ENCODE results near the gene FAM117A. TPM values are rescaled to one million over a fixed set of nuclear protein-coding genes. Genes with fewer than 3 reads are reported as not detected.
"Not testable (repeated sequence)": the region's sequence is repeated elsewhere in the genome, so short reads cannot be mapped to it uniquely, and the experiment has no call there.

Gene FAM117A
- total RNA-seq, 3 donors from 2014 or later = 8.0 to 11.6 (median 9.8) TPM

DNA sequence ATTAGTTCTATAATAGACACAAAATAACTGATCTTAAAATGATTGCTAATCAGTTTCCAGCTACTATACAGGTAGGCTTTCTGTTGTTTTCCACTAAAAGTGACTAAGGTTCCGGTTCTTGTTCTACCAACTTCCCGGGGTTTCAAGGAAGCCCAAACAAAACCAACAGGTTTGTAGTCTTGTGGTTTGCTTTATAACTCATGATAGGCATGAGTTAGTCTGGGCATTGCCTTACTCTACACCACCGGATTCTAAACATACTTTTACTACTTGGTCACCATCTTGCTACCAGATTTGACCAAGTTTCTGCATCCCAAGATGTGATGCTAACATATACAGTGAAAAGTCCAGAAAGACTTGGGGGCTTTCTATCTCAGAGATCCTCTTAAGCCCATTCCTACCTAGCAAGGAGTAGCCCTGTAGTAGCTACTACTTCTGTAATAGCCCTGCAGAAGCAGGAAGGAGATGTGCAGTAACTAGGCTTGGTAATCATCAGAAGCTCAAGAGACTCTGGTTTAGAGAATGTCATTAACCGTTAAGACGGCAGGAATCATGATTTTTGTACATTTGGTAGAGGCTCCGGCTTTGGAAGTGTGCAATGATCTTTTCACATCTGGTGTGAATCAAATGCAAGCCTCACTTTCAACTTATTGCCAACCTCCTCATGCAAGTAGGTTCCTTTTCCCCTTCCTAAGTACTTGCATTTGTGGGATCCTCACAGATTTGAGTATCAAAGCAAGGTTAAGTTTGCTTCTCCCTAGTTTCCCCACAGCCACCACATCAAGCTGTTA, 1.6 kb downstream of the FAM117A start:
- Histone ChIP-seq H3K4me1 (peaks cover 0 to 5% of the 10 kb centered on the region in 2 donors), H3K9me3 (no peaks in the 10 kb centered on the region), H3K36me3 (no peaks in the 10 kb centered on the region), H3K27ac (peak overlapping the region in 1 of 2 donors; percentile 13), H3K4me3 (peak overlapping the region; percentile 59 to 95 (median 82)), H3K27me3 (no peaks in the 10 kb centered on the region)
- no peak for DNase-seq (ENCODE audit: low spot score in 2 of 2)
- no peak for TF ChIP-seq POLR2A (IDR thresholded peaks at IDR 0.05)
- TF ChIP-seq POLR2AphosphoS5 (IDR thresholded peaks at IDR 0.05) = no peak
- TF ChIP-seq, protein P1, sequence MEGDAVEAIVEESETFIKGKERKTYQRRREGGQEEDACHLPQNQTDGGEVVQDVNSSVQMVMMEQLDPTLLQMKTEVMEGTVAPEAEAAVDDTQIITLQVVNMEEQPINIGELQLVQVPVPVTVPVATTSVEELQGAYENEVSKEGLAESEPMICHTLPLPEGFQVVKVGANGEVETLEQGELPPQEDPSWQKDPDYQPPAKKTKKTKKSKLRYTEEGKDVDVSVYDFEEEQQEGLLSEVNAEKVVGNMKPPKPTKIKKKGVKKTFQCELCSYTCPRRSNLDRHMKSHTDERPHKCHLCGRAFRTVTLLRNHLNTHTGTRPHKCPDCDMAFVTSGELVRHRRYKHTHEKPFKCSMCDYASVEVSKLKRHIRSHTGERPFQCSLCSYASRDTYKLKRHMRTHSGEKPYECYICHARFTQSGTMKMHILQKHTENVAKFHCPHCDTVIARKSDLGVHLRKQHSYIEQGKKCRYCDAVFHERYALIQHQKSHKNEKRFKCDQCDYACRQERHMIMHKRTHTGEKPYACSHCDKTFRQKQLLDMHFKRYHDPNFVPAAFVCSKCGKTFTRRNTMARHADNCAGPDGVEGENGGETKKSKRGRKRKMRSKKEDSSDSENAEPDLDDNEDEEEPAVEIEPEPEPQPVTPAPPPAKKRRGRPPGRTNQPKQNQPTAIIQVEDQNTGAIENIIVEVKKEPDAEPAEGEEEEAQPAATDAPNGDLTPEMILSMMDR (IDR thresholded peaks at IDR 0.05) = no peak
- intact Hi-C loops (cut with DNase I; ENCODE audit: low total_unique reads) = no loop called here

DNA sequence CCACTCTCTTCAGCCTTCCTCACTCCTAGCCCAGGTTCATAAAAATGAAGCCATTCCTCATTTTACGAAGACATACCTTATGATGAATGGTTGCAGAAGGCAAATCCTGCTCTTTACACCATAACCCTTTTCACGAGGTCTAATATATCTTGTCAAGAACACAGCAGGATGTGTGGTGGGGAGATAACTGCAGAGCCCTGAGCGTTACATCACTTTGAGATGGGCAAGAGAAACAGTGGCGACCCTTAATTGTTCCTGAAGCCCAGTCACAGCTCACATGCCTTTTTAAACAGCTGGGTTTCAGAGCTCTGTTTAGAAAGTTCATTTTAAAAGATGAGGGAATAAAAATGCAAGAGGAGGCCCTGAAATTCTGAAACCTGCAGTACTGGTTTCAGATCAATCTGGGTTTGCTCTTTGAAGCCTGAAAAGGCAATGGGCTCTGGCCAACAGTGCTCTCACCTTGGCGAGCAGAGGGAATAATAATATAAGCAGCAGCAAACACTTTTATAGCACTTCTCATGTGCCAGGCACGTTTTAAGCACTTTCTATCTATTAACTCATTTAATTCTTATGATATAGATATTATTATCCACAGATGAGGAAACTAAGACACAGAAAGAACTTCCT, 2.9 kb downstream of the FAM117A start:
- no peak overlapping the region for H3K27ac ChIP-seq
- intact Hi-C loops (cut with DNase I; ENCODE audit: low total_unique reads) = no loop called here
- H3K27me3 ChIP-seq = no peaks in the 10 kb centered on the region
- H3K4me3 ChIP-seq = peak overlapping the region in 1 of 3 donors; percentile 4
- no peak for DNase-seq (ENCODE audit: low spot score in 2 of 2)
- peaks cover 0 to 5% of the 10 kb centered on the region in 2 donors for H3K4me1 ChIP-seq
- H3K9me3 ChIP-seq = no peaks in the 10 kb centered on the region
- H3K36me3 ChIP-seq = no peaks in the 10 kb centered on the region
- TF ChIP-seq, protein P1 (IDR thresholded peaks at IDR 0.05) = no peak
- no peak for TF ChIP-seq POLR2AphosphoS5 (IDR thresholded peaks at IDR 0.05)
- TF ChIP-seq POLR2A (IDR thresholded peaks at IDR 0.05) = no peak

- no peak overlapping the region for H3K27ac ChIP-seq
- DNase-seq (ENCODE audit: low spot score in 2 of 2) = no peak
- TF ChIP-seq POLR2A (IDR thresholded peaks at IDR 0.05) (no peak), POLR2AphosphoS5 (IDR thresholded peaks at IDR 0.05) (no peak)
- TF ChIP-seq, protein P1 (IDR thresholded peaks at IDR 0.05) = no peak
Observed at GRCh38 chr17:49760296-49760695, 3.6 kb downstream of the FAM117A start.

GRCh38 chr17:49759203-49759602, 4.7 kb downstream of the FAM117A start:
- intact Hi-C loops (cut with DNase I; ENCODE audit: low total_unique reads) = no loop called here
- no peaks in the 10 kb centered on the region for H3K36me3 ChIP-seq

More at GRCh38 chr17:49760296-49760695, 3.6 kb downstream of the FAM117A start:
- Histone ChIP-seq H3K4me3 (no peak overlapping the region), H3K36me3 (no peaks in the 10 kb centered on the region), H3K4me1 (peaks cover 0 to 5% of the 10 kb centered on the region in 2 donors), H3K27me3 (no peaks in the 10 kb centered on the region), H3K9me3 (no peaks in the 10 kb centered on the region)
- intact Hi-C loops (cut with DNase I; ENCODE audit: low total_unique reads) = no loop called here

DNA sequence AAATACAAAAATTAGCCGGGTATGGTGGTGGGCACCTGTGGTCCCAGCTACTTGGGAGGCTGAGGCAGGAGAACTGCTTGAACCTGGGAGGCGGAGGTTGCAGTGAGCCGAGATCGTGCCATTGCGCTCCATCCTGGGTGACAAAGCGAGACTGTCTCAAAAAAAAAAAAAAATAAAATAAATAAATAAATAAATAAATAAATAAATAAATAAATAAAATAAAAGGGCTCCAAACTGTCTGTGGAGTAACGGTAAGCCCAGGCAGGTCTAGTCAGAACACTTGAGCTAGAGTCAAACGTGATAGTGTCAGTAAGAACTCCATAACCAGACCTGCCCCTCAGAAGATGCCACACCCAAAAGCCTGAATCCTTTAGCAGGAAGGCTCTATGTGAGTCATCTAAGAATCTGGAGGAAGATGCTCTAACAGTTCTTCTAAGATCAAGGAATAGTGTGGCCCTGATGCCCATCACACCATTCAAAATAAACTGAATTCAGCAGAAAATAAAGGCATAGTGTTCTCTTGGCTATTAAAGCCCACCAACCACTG, 5.4 kb downstream of the FAM117A start:
- H3K27me3 ChIP-seq; H3K9me3 ChIP-seq; H3K4me3 ChIP-seq; DNase-seq (ENCODE audit: low spot score in 2 of 2); intact Hi-C loops (cut with DNase I; ENCODE audit: low total_unique reads); H3K4me1 ChIP-seq; H3K36me3 ChIP-seq; H3K27ac ChIP-seq: not testable (repeated sequence)

More at GRCh38 chr17:49759203-49759602, 4.7 kb downstream of the FAM117A start:
- no peak for DNase-seq (ENCODE audit: low spot score in 2 of 2)
- Histone ChIP-seq H3K4me1 (peaks cover 0 to 5% of the 10 kb centered on the region in 2 donors), H3K27me3 (no peaks in the 10 kb centered on the region), H3K27ac (no peak overlapping the region), H3K9me3 (no peaks in the 10 kb centered on the region), H3K4me3 (no peak overlapping the region)
- TF ChIP-seq POLR2A (IDR thresholded peaks at IDR 0.05) (no peak), POLR2AphosphoS5 (IDR thresholded peaks at IDR 0.05) (no peak)
- TF ChIP-seq, protein P1 (IDR thresholded peaks at IDR 0.05) = no peak
